ENCODE data around the gene MOCS1. TPM values are rescaled to one million over a fixed set of nuclear protein-coding genes. Genes with fewer than 3 reads are reported as not detected.

MOCS1 gene
- total RNA-seq, 1 donor from 2014 or later: 0.31 TPM

DNA sequence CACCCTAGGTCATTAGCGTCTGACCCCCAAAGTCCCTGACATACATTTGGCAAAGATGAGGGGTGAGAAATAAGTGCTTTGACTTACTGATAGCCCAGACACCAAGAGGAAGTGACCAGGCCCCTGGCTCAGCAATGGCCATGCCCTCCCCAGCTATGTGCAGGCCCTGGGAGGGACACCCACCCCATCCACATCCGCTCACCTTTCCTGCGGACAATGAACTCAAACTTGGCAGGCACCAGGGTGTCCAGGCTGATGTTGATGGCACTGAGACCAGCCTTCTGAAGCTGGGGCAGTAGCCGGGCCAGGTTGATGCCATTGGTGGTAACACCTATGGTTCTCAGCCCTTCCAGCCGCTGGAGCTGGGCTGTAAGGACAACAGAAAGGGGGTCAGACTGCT, 18.4 kb downstream of the MOCS1 start:
- intact Hi-C loops (cut with micrococcal nuclease): no loop called here
- no peak for DNase-seq (ENCODE audit: low spot score)
- Mint-ChIP-seq H3K27me3 (ENCODE audit: insufficient read depth) (peaks cover 3% of the 10 kb centered on the region), H3K4me3 (no peak overlapping the region), H3K4me1 (ENCODE audit: low read depth) (no peaks in the 10 kb centered on the region), H3K9me3 (no peaks in the 10 kb centered on the region), H3K36me3 (ENCODE audit: low read depth) (no peaks in the 10 kb centered on the region), H3K27ac (no peak overlapping the region)

DNA sequence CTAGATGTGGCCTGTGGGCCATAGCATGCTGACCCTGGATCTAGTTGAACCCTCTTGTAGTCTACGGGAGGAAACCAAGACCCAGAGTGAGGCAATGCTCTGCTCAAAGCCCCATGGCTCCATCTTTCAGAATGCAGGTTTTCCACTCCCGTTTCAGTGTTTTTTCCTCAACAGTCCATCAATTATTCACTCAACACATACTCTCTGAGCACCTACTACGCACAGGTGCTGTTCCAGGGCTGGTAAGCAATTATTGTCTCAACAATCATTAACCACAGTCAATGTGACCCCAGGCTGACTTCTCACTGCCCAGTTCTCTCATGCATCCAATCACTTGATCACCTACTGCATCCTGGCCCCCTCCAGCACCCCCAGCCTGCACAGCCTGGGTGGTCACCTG, 20.0 kb downstream of the MOCS1 start:
- no peak for DNase-seq (ENCODE audit: low spot score)
- H3K27me3 Mint-ChIP-seq (ENCODE audit: insufficient read depth): peaks cover 3% of the 10 kb centered on the region
- no peaks in the 10 kb centered on the region for H3K9me3 Mint-ChIP-seq
- no peak overlapping the region for H3K4me3 Mint-ChIP-seq
- intact Hi-C loops (cut with micrococcal nuclease): no loop called here
- H3K4me1 Mint-ChIP-seq (ENCODE audit: low read depth): no peaks in the 10 kb centered on the region
- H3K36me3 Mint-ChIP-seq (ENCODE audit: low read depth): no peaks in the 10 kb centered on the region
- no peak overlapping the region for H3K27ac Mint-ChIP-seq

DNA sequence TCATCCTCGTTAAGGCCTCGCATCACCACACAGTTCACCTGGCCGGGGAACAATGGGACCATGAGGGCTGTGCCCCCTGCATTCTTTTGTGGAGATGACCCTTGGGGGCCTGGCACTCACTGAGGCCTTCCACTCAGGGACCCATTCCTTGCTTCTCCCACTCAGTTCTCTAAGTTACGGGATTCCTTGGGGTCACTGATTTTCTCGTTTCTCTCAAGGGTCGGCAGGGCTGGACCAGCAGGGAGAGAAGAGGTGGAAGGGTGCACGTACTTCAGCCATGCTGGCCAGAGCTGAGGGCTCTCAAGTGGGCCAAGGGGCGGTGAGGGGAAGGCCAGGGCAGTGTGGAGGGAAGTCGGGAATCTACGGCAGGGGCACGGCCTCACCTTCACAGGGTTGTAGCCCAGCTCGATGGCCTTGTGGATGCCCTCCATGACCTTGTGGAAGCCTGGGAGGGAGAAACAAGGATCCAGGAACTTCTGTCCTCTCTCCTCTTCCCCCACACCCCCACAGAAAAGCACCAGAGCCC, 20.8 kb downstream of the MOCS1 start:
- Mint-ChIP-seq H3K27ac (no peak overlapping the region), H3K9me3 (no peaks in the 10 kb centered on the region), H3K36me3 (ENCODE audit: low read depth) (no peaks in the 10 kb centered on the region), H3K4me3 (no peak overlapping the region), H3K4me1 (ENCODE audit: low read depth) (no peaks in the 10 kb centered on the region), H3K27me3 (ENCODE audit: insufficient read depth) (peaks cover 3% of the 10 kb centered on the region)
- no peak for DNase-seq (ENCODE audit: low spot score)
- intact Hi-C loops (cut with micrococcal nuclease): no loop called here

DNA sequence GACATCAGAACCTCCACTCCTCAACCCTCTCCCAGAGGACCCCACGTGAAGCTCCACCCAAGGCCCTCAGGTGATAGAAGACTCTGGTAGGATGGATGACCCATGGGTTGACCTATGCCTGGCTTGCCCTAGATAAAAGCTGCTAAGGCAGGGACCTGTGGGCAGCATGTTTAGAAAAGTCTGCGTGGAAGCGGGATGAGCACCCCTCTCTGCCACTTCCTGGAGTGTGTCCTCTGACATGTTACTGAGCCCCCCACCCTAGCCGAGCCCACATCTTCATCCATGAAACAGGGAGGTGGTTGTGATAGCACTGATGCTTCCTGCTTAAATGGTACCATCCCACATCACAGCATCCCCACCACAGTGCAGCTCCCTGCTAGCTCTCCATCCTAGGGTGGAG, 21.8 kb downstream of the MOCS1 start:
- Mint-ChIP-seq H3K4me1 (ENCODE audit: low read depth) (no peaks in the 10 kb centered on the region), H3K36me3 (ENCODE audit: low read depth) (no peaks in the 10 kb centered on the region), H3K27ac (no peak overlapping the region), H3K4me3 (no peak overlapping the region), H3K9me3 (no peaks in the 10 kb centered on the region), H3K27me3 (ENCODE audit: insufficient read depth) (peaks cover 3% of the 10 kb centered on the region)
- intact Hi-C loops (cut with micrococcal nuclease): no loop called here
- no peak for DNase-seq (ENCODE audit: low spot score)

DNA sequence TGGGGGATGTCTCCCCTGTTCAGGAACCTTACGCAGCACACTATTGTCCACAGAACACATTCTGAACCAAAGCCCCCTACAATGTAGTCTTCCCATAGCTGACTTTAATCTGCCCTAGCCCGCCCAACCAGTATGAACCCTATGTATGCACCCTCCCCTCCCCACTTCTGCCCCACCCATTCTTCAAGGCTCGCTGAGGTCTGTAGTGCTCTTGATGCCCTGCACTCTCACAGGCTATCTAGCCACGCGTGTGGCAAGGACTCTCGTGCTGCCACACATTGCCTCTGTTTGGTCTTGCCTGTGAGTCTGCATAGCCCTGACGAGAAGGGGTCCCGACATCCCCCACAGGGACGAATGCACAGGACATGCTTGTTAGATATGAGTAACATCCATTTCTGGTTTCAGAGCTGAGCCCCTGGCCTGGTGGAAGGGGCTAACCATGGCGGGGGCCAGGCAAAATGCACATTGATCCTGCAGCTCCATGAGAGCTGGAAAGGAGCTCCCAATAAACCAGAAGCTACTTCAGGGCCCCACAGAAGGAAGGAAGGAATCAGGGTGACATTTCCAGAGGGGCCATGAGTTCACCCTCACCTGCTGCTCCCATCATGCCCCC, 22.6 kb downstream of the MOCS1 start:
- Mint-ChIP-seq H3K27ac (no peak overlapping the region), H3K27me3 (ENCODE audit: insufficient read depth) (peaks cover 1% of the 10 kb centered on the region)

DNA sequence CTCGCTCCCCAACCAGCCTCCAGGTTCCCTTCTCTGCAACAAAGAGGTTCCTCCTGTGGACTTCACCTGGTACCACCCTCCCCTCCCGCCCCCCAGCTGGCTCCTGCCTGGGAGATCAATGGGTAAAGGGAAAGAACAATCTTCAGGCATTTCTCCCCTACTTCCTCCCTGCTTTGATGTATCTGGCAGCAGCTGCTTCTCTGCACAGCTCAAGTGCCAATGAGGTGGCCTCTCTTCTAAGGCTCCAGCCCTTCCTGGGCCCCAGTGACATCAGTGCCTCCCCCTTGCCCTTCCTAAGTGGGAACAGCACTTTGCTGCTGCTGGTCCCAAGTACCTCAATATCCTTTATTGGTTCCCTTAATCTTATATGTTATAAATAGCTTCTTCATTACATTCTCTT, 23.5 kb downstream of the MOCS1 start:
- no peaks in the 10 kb centered on the region for H3K27me3 Mint-ChIP-seq (ENCODE audit: insufficient read depth)
- H3K9me3 Mint-ChIP-seq: no peaks in the 10 kb centered on the region
- no peaks in the 10 kb centered on the region for H3K4me1 Mint-ChIP-seq (ENCODE audit: low read depth)
- DNase-seq (ENCODE audit: low spot score): no peak
- no peak overlapping the region for H3K27ac Mint-ChIP-seq
- H3K4me3 Mint-ChIP-seq: no peak overlapping the region
- no peaks in the 10 kb centered on the region for H3K36me3 Mint-ChIP-seq (ENCODE audit: low read depth)
- intact Hi-C loops (cut with micrococcal nuclease): no loop called here

More for the DNA sequence above, 22.6 kb downstream of the MOCS1 start:
- DNase-seq (ENCODE audit: low spot score): no peak
- Mint-ChIP-seq H3K4me1 (ENCODE audit: low read depth) (no peaks in the 10 kb centered on the region), H3K4me3 (no peak overlapping the region), H3K9me3 (no peaks in the 10 kb centered on the region), H3K36me3 (ENCODE audit: low read depth) (no peaks in the 10 kb centered on the region)
- intact Hi-C loops (cut with micrococcal nuclease): no loop called here

DNA sequence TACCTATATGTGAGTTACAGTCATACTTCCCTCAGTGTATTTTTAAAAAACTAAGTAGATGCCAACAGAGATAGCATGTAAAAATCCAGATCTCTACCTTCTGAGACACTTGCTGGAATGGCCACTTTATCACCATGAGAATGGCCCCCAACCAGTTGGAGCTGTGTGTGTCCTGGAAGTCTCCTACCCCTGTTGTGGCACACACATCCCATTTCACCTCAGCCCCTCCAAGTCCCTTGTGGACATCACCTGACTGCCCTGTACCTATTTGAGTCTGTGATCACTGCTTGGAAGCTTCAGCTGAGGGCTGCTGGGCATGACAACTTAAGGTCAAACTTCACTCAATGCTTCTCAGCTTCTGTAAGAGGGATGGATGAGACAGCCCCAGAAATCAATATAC, 24.1 kb downstream of the MOCS1 start:
- H3K36me3 Mint-ChIP-seq (ENCODE audit: low read depth): no peaks in the 10 kb centered on the region
- no peaks in the 10 kb centered on the region for H3K4me1 Mint-ChIP-seq (ENCODE audit: low read depth)
- no peak overlapping the region for H3K27ac Mint-ChIP-seq
- no peaks in the 10 kb centered on the region for H3K9me3 Mint-ChIP-seq
- no peak for DNase-seq (ENCODE audit: low spot score)
- H3K27me3 Mint-ChIP-seq (ENCODE audit: insufficient read depth): peaks cover 1% of the 10 kb centered on the region
- intact Hi-C loops (cut with micrococcal nuclease): no loop called here
- H3K4me3 Mint-ChIP-seq: no peak overlapping the region

DNA sequence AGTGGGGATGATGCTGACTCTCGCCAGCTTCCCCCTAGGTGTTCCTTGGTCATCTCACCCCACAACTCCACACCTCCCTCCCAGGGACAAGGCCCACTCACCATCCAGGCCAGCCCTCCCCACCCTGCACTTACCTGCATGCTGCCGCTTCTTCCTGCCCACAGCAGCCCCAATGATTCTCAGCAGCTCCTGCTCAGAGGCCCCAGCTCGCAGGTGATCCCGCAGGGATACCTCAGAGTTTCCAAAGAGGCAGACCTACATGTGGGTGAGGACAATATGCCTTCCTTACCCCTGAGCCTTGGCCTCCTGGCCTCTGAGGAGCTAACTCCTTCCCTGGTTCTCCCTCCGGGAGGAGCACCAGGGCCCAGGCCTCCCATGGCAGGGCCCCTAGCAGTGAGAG, 24.6 kb downstream of the MOCS1 start:
- no peaks in the 10 kb centered on the region for H3K9me3 Mint-ChIP-seq
- H3K4me3 Mint-ChIP-seq: no peak overlapping the region
- H3K4me1 Mint-ChIP-seq (ENCODE audit: low read depth): no peaks in the 10 kb centered on the region
- H3K36me3 Mint-ChIP-seq (ENCODE audit: low read depth): no peaks in the 10 kb centered on the region
- peaks cover 1% of the 10 kb centered on the region for H3K27me3 Mint-ChIP-seq (ENCODE audit: insufficient read depth)
- no peak for DNase-seq (ENCODE audit: low spot score)
- intact Hi-C loops (cut with micrococcal nuclease): no loop called here
- no peak overlapping the region for H3K27ac Mint-ChIP-seq

DNA sequence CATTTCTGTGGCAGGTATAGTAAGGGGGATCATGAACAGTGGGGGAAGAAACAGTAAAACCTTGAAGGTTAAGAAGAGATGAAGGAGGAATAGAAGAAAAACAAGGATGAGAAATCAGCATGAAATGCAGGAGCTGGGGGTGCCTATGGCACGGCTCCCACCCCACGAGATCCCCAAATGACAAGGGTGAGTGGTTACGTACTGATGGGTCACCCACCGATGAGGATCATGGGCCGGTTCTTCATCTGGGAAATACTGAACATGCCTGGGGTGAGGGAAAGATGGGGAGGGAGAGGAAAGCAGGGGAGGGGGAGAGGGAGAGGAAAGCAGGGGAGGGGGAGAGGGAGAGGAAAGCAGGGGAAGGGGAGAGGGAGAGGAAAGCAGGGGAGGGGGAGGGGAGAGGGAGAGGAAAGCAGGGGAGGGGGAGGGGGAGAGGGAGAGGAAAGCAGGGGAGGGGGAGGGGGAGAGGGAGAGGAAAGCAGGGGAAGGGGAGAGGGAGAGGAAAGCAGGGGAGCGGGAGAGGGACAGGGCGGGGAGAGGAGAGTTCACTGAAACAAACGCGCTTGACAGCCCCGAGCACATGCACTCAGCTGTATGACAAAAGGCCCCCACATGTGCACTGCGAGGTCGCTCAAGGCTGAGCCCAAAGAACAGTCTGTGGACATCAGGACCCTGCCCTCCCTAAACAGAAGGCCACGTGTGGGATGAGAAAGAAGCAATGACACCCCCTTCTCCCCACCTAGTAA, 25.3 kb downstream of the MOCS1 start:
- Mint-ChIP-seq H3K36me3 (ENCODE audit: low read depth) (no peaks in the 10 kb centered on the region), H3K4me3 (no peak overlapping the region), H3K9me3 (no peaks in the 10 kb centered on the region), H3K27me3 (ENCODE audit: insufficient read depth) (peaks cover 1% of the 10 kb centered on the region), H3K27ac (no peak overlapping the region), H3K4me1 (ENCODE audit: low read depth) (no peaks in the 10 kb centered on the region)
- no peak for DNase-seq (ENCODE audit: low spot score)
- intact Hi-C loops (cut with micrococcal nuclease): no loop called here

DNA sequence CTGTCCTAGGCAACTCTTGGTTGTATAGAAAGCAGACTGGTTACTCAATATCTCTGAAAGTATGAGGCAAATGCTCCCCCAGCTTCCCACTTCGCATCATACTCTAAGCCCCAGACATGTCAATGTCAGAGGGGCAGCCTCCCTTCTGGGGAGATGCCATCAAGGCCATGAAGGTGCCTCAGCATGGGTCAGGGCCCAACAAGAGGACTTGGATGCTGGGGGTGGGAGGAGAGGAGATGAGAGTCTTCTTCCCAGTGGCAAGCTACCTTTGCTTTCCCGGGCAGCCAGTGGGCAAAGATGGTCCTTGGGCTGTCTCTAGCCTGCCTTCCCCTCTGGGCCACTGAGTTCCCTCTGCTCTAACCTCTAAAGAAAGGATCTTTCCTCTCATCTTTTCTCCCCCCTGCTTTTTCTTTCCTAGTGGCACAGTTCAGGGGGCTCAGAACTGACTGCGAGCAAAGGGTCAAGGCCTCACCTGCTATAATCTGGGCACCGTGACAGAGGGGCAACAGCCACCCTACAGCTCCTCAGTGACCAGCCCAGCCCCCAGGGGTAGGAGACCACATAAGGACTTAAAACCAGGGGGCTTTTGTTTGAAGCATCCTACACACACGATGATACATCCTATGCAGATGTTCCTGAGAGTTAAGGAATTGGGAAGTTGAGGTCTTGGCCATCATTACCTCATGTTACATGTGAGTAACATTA, 26.2 kb downstream of the MOCS1 start:
- H3K9me3 Mint-ChIP-seq: no peaks in the 10 kb centered on the region
- H3K4me1 Mint-ChIP-seq (ENCODE audit: low read depth): no peaks in the 10 kb centered on the region
- H3K4me3 Mint-ChIP-seq: no peak overlapping the region
- intact Hi-C loops (cut with micrococcal nuclease): no loop called here
- no peaks in the 10 kb centered on the region for H3K36me3 Mint-ChIP-seq (ENCODE audit: low read depth)
- DNase-seq (ENCODE audit: low spot score): no peak
- peaks cover 1% of the 10 kb centered on the region for H3K27me3 Mint-ChIP-seq (ENCODE audit: insufficient read depth)
- H3K27ac Mint-ChIP-seq: no peak overlapping the region

DNA sequence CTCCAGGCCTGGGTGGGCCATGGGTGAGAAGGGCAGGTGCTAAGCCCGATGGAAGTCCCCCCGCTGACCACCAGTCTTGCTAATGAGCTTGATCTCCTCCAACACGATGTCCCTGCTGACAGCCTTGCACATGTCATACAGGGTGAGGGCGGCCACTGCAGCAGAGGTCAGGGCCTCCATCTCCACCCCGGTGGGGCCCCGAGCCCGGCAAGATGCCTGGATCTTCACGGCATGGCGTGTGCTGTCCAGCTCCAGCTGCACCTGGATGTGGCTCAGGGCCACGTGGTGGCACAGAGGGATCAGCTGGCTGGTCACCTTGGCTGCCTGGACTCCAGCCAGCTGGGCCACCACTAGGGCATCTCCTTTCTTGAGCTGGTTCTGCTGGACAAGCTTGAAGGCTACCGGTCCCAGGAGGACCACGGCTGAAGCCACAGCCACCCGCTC, 27.9 kb downstream of the MOCS1 start:
- Mint-ChIP-seq H3K4me1 (ENCODE audit: low read depth) (no peaks in the 10 kb centered on the region), H3K4me3 (no peak overlapping the region), H3K9me3 (no peaks in the 10 kb centered on the region), H3K36me3 (ENCODE audit: low read depth) (no peaks in the 10 kb centered on the region), H3K27ac (no peak overlapping the region), H3K27me3 (ENCODE audit: insufficient read depth) (peaks cover 1% of the 10 kb centered on the region)
- intact Hi-C loops (cut with micrococcal nuclease): no loop called here
- no peak for DNase-seq (ENCODE audit: low spot score)

DNA sequence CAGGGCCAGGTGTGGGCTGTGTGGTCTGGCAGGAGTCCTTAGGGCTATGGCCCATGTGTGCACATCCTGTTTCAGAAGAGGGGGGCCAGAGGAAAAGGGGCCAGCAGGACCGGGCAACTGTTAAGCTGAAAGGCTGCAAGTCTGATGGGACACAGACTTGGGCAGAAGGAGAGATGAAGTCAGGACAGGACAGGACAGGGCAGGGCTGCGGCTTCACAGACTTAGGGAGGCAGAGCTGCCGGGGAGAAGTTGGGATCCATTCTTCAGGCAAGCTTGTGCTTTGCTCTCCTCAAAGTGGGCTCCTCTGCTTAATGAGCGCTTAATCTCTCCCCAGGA, 28.7 kb downstream of the MOCS1 start:
- H3K36me3 Mint-ChIP-seq (ENCODE audit: low read depth): no peaks in the 10 kb centered on the region
- H3K4me1 Mint-ChIP-seq (ENCODE audit: low read depth): no peaks in the 10 kb centered on the region
- peaks cover 1% of the 10 kb centered on the region for H3K27me3 Mint-ChIP-seq (ENCODE audit: insufficient read depth)

DNA sequence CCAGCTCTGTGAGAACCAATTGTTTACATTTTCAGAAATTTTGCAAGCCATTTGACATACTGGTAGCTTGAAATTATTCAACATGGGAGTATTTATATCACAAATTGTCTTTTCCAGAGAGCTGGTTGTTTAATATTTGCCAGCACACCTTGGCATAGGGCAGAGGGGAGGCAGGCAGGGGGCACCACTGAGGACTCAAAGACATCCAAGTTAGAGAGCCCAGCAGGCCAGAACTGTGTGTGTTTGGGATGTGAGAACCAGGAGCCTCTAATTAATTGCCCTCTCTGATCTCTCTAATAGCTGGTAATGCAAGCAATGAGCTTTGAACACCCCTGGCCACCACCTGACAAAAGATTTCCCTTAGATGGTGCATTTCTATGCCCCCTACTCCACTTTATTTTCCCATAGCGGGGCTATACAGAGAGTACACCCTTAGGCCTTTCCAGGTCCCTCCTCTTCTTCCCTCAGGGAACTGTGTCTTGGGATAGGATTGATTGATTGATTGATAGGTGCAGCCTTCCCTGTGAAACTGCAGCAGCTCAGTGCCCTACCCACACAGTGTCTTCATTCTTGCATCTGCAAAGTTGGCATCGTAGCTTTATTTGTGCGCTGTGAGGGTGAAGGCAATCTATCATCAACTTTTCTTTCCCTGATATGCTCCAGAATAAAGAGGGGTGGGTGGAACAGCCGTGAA, 29.2 kb downstream of the MOCS1 start:
- H3K27me3 Mint-ChIP-seq (ENCODE audit: insufficient read depth): peaks cover 1% of the 10 kb centered on the region
- no peak for DNase-seq (ENCODE audit: low spot score)
- no peak overlapping the region for H3K4me3 Mint-ChIP-seq
- no peaks in the 10 kb centered on the region for H3K36me3 Mint-ChIP-seq (ENCODE audit: low read depth)
- intact Hi-C loops (cut with micrococcal nuclease): no loop called here
- no peaks in the 10 kb centered on the region for H3K4me1 Mint-ChIP-seq (ENCODE audit: low read depth)
- no peaks in the 10 kb centered on the region for H3K9me3 Mint-ChIP-seq
- H3K27ac Mint-ChIP-seq: no peak overlapping the region

More for the DNA sequence above, 28.7 kb downstream of the MOCS1 start:
- H3K27ac Mint-ChIP-seq: no peak overlapping the region
- no peak for DNase-seq (ENCODE audit: low spot score)
- intact Hi-C loops (cut with micrococcal nuclease): no loop called here
- H3K9me3 Mint-ChIP-seq: no peaks in the 10 kb centered on the region
- H3K4me3 Mint-ChIP-seq: no peak overlapping the region

Measured in activated T-helper 1 cell treated with anti-CD3 and anti-CD28 coated beads, Interleukin-12 subunit alpha, Interleukin-12 subunit beta, Interleukin-2, Interleukin-4 antibody, amounts not matched to agents 30 ng/mL and 10 ng/mL and 1 ng/mL, durations not matched to agents 14 hours and 24 hours and 36 hours (primary cell).